Activated T-cell treated with anti-CD3 and anti-CD28 coated beads for 48 hours (primary cell): ENCODE measurements around the gene CPA4.
"Not testable (repeated sequence)": the region's sequence is repeated elsewhere in the genome, so short reads cannot be mapped to it uniquely, and the experiment has no call there.

Experiments used
- DNase-seq: peaks from one replicate; pipeline ENCODE4 v3.0.0-alpha.2; 2020; ENCODE audit warnings: low read depth

CPA4 gene, protein sequence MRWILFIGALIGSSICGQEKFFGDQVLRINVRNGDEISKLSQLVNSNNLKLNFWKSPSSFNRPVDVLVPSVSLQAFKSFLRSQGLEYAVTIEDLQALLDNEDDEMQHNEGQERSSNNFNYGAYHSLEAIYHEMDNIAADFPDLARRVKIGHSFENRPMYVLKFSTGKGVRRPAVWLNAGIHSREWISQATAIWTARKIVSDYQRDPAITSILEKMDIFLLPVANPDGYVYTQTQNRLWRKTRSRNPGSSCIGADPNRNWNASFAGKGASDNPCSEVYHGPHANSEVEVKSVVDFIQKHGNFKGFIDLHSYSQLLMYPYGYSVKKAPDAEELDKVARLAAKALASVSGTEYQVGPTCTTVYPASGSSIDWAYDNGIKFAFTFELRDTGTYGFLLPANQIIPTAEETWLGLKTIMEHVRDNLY

DNA sequence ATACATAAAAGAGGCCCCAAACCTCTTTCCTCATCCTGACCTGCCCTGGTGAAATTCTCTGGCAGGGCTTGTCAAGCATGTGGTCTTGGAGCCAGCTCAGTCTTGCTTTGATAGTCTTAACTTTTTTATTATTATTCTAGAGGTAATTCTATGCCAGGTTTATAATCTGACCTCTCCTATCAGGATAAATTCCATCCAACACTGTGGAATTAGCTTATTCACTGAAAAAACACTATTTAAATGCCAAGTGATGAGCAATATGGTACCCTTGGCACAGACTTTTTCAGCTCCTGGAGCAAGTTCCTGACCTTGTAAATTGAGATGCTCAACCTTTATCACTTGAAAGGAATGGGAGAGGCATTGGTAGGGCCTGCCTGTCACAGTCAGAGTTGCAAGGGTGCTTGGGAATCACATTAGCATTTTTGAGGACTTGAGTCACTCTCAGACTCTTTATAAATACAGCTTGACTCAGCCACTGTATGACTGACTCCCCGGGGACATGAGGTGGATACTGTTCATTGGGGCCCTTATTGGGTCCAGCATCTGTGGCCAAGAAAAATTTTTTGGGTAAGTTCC is at the start of gene CPA4:
CPA4 (plus strand) TSS at position 480 of the 576 bp plus-strand sequence; CDS start at position 500, 20 bp downstream.
- no peak for DNase-seq

DNA sequence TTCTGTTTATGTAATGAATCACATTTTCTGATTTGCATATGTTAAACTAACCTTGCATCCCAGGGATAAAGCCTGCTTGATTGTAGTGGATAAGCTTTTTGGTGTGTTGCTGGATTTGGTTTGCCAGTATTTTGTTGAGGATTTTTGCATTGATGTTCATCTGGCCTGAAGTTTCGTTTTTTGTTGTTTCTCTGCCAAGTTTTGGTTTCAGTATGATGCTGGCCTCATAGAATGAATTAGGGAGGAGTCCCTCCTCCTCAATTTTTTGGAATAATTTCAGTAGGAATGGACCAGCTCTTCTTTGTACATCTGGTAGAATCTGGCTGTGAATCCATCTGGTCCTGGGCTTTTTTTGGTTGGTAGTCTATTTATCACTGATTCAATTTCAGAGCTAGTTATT is 49.5 kb upstream of the CPA4 start:
- not testable (repeated sequence) for DNase-seq

DNA sequence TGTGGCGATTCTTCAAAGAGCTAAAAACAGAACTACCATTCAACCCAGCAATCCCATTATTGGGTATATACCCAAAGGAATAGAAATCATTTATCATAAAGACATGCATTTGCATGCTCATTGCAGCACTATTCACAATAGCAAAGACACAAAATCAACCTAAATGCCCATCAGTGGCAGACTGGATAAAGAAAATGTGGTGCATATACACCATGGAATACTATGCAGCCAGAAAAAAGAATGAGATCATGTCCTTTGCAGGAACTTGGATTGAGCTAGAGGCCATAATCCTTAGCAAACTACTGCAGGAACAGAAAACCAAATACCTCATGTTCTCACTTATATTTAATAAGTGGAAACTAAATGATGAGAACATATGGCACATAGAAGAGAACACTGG is 46.5 kb upstream of the CPA4 start:
- not testable (repeated sequence) for DNase-seq

DNA sequence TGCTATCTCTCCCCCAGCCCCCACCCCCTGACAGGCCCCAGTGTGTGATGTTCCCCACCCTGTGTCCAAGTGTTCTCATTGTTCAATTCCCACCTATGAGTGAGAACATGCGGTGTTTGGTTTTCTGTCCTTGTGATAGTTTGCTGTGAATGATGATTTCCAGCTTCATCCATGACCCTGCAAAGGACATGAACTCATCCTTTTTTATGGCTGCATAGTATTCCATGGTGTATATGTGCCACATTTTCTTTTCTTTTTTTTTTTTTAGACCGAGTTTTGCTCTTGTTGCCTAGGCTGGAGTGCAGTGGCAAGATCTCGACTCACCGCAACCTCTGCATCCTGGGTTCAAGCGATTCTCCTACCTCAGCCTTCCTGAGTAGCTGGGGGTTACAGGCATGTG is 44.1 kb upstream of the CPA4 start:
- DNase-seq = not testable (repeated sequence)

DNA sequence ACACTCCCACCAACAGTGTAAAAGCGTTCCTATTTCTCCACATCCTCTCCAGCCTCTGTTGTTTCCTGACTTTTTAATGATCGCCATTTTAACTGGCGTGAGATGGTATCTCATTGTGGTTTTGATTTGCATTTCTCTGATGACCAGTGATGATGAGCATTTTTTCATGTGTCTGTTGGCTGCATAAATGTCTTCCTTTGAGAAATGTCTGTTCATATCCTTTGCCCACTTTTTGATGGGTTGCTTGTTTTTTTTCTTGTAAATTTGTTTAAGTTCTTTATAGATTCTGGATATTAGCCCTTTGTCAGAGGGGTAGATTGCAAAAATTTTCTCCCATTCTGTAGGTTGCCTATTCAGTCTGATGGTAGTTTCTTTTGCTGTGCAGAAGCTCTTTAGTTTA is 43.3 kb upstream of the CPA4 start:
- DNase-seq = not testable (repeated sequence)

DNA sequence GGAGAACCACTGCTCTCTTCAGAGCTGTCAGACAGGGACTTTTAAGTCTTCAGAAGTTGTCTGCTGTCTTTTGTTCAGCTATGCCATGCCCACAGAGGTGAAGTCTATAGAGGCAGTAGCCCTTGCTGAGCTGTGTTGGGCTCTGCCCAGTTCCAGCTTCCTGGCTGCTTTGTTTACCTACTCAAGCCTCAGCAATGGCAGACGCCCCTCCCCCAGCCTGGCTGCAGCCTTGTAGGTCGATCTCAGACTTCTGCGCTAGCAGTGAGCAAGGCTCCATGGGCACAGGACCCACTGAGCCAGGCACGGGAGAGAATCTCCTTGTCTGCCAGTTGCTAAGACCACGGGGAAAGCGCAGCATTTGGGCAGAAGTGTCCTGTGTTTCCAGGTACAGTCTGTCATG is 38.4 kb upstream of the CPA4 start:
- DNase-seq = no peak

DNA sequence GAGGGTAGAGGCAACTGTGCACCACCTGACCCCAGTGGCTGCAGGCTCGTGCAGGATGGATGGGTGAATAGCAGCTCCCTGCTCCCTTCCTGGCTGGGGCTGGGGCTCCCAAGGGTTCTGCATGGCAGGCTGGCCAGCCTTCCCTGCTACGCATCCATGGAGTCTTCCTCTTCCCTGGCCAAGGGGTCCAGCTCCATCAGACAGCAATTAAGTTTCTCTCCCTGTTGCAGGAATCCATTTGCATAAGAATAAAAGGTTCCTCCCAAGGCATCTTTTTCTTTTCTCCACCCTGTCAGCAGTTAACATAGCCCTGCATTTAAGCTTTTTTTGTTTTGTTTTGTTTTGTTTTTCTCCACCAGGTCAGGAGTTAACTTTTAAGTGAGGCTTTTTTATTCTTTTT is 36.3 kb upstream of the CPA4 start:
- DNase-seq = no peak

DNA sequence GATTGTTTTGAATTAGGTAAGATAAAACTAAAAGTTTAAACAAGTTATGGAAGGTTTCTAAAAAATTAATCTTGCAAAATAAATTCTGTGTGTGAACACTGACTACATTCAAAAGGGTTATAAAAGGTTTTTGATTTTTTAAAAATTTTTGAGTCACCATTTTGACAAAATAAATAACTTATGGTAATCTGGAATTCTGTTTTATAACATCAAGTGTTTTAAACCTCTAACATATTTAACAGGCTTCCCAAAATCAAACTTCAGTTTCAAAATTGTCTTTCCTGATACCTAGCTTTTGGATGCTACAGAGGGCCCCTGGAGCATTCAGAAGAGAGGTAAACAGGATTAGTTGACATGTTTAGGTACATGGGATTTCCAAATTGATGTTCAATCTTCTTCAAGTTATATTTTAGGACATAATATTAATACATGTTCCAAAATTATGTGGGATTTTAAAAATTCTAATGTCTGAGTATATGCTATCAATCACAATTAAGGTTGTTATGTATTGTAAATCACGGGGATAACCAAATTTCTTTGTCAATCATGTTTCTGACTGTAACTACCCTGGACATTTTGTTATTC is 34.4 kb upstream of the CPA4 start:
- no peak for DNase-seq

DNA sequence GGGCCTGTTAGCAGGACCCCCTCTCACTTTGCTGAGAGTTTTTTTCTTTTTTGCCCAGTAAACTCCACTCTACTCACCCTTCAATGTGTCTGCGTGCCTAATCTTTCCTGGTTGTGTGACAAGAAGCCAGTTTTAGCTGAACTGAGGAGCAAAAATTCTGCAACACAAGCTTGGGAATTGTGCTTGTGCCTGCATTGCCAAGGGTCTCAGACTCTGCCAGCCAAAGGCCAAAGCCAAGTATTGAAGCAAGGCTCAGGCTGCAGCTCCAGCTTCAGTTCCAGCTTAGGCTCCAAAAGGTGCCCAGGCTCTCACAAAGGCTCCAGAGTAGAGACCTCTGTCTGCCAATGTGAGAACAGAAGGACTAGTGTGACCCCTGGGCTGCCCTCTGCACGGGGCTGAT is 30.5 kb upstream of the CPA4 start:
- no peak for DNase-seq

DNA sequence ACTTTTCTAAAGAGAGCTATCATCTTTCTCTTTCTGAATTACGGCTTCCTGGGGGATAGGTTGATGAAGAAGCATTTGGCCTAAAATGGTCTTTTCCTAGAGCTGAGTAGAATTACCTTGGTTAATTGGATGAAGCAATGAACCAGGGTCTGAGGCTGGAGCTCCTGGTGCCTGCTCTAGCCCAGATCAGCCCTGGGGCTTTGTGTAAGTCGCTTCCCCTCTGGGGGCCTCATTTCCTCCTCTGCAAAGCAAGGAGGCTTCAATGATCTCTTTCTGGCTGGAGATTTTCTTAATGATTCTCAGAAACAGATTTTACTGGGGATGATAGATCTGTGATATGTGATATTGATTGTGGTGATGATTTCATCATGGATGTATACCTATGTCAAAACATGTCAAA is 29.8 kb upstream of the CPA4 start:
- DNase-seq = no peak

DNA sequence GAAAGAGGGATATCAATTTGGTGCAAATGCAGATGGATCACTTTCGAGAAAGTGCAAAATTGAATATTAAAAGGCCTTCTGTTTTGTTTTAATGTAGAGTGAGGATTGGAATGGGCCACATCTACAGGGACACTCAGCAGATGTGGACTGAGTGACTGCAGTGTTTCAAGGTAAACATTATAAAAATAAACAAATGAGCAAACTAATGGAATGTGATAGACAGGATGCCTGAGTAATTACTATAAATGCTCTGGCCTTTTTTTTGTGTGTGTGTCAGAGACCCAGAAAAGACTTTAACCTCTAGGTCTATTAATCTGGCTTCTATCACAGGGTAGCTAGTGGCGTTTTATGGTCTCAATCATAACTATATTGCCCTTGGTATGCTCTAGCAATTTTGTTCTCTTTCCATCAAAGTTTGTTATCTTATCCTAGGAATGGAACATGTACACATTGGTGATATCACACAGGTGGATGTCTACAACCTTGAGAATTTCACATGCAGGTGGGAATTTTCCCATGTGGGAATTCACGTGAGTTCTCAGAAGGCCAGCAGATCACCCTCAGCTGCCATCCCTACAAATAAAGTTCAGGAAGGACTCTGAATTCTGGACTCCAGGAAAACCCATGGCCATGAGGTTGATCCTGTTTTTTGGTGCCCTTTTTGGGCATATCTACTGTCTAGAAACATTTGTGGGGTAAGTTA is 26.6 kb upstream of the CPA4 start, which contains the start of gene CPA2:
CPA2 (plus strand) TSS at position 606 of the 703 bp plus-strand sequence; CDS start at position 625, 19 bp downstream.
- DNase-seq = no peak

DNA sequence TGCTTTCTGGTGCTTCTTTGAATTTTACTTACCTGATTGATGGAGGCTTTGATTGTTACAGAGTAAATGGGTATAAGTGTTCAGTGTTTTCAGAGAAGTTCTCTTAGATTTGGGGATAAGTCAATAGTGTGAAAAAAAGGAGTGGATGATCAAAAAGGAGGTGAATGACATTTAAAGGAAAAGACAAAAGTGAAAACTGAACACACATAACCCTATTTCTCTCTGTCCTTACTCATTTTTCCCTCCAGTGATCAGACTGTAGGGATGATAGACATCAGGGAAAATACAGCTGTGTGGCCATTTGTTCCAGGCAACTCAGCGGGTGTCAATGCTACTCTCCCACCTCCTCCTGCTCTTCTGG is 26.0 kb upstream of the CPA4 start:
- DNase-seq = no peak

DNA sequence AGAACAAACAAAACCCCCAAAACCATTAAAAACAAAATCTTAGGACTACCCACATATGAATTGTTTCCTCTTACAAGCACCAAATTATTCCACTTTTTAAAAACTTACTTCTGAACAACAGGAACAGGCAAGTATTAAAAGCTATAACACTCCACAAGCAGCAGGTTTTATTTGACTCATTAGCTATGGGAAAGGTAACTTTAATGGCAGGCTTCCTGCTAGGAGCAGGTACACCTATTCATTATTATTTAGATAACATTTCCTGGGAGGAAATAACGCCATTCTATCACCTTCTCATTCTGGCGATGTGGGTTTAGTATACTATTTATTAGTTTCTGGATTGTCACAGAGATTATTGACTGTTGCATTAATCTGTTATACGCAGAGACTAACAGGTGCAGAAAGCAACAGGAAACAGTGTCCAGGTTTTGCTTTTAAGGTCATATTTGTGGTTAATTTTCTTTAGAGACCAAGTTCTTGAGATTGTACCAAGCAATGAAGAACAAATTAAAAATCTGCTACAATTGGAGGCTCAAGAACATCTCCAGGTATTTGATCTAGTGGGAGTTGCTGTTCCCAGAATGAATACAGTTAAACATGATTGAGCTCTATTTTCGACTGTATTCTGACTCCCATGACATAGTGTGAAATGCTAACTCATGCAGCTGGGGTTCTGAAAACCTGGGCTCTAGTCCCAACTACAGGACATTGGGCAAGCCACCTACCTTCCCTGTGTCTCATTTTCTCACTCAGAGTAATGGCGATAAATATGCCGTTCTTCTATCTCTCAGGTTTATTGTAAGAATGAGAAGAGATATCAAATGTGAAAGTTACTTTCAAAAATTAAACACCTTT is 24.3 kb upstream of the CPA4 start:
- DNase-seq = no peak

DNA sequence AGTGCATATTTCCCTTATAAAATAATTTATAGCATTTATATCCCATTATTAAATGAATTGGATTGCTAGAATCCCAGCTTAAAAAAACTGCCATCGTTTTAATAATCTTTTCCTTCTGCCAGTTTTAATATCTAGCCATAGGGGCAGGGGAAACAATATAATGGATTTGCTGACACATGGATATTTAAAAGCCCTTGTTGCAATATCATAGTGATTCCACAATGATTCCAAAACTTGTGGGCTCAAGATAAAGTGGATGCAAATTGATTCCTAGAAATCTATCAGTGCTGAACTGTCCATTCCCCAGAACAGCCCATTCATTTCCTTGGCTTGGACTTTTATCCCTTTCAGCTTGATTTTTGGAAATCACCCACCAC is 23.7 kb upstream of the CPA4 start:
- DNase-seq = no peak

DNA sequence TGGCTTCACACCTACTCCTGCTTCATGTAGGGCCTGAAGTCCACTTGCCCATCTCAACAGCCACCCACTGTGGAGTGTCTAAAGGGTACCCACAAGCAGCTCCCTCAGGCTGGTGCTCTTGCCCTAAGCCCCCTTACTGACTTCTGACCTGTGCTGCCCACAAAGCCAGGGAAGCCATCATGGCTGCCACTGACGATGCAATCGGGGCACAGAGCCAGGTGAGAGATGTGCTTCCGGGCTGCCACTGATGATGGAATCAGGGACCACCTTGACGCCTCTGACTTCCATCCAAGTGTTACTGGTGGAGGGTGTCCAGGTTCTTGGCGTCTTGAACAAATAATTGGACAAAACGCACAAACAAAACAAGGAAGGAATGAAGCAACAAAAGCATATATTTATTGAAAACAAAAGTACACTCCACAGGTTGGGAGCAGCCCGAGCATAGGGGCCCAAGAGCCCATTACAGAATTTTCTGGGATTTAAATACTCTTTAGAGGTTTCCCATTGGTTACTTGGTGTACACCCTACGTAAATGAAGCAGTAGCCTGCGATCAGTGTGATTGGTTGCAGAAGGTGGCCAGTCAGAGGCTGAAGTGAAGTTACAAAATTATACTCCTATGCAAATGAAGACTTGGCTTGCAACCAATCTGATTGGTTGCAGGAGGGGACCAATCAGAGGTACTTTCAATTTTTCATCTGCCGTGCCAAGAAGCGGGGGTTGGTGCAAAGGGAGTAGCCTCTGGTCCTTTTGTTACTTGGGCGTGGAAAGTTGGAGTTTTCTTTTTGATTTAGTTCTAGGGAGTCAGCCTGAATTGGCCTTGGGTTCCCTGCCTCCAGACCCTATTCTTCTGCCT is 21.8 kb upstream of the CPA4 start:
- DNase-seq = no peak

DNA sequence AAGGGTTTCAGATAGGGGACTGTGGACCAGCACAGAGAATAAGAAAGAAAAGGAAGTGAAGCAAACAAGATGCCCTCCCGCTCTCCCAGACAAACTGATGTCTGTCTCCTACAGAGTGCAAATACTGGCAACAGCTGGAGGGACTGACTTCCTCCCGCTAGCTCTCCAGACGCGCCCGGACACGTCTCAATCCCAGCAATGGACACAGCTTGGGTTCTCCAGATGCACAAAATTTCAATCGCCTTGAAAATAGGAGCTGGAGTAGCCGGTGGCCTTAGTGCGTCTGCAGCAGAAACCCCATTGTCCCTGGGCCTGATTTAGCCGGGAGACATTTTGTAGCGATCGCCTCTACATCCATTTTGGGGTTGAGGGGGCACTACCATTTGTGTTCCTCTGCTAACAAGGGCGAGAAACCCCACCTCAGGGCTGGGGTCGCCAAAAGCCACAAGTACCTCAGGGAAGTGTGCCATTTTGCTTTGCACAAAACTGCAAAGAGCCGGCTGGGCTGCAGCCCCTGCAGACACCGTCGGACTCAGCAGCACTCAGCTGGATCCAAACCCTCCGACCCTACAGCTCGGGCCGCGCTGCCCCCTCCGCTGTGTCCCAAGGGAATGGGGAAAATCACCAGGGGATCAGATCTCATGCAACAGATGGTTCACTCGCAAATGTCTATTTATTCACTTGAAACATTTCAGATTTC is 20.4 kb upstream of the CPA4 start:
- DNase-seq = no peak

DNA sequence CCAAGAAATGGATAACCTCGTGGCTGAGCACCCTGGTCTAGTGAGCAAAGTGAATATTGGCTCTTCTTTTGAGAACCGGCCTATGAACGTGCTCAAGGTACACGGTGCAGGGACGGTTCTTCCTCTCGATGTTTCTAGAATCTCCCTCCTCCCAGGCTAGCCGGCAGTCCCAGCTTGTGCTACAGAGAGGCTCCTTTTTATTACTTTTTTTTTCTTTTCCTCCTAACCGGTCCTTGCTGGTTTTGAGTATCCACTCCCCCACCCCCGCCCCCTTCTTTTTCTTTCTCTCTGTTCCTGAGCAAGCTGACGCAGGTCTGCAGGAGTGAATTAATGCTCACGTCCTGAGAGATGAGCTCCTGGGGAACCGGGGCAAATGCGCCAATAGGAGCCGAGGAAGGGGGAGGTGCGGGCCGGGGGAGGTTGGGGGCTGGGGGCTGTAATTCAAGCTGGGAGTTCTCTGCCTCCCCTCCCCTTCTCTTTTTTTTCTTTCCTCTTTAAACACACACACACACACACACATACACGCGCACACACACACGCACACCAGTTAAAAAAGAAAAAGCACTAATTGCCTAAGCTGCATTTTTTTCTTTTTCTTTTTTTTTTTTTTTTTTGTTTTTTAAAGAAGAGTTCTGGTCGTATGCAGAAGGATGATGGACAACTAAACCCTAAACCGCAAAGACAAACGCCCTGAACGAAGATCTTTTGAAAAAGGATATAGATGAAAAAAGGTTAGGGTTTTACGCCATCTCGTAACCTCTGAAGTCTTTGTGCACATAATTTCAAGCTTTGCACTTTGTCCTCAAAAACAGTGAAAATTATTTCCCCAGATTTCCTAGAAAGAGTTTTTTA is 19.7 kb upstream of the CPA4 start:
- DNase-seq = no peak

DNA sequence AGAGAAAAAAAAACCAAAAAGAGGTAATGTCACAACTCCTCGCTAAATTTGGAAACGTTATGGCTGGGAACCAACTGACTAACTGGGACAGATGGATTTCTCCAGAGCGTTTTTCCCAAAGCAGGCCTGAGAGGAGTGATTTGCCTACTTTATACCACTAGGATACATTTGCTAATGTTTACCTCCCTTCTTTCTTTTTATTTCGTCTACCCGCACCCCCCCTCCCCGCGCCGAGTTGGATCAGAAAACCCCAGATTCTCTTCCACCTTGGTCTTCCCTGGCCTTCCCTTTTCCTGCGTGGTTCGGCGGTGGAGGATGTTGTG is 19.1 kb upstream of the CPA4 start:
- DNase-seq = no peak

DNA sequence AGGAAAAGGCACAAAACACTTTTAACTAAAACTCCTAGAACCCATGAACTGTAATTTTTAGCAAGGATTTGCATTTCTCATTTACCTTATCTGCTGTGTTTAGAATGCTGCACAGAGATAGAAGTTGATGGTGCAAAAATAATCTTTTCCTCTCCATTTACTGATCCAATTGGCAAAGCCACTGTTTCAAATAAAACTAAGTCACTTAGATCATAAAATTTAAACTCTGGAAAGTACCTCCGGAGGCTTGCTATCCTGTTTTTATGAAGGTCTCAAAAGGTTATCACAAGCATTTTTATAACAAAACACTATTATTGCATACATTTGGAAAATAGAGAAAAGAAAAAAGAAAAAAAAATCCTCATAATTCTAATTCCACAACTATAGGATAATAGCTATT is 18.7 kb upstream of the CPA4 start:
- DNase-seq = no peak
